Mucosa of gallbladder (tissue), 1 donor: ENCODE measurements around the gene PRAMEF14. TPM values are rescaled to one million over a fixed set of nuclear protein-coding genes. Genes with fewer than 3 reads are reported as not detected.

Experiments used
- total RNA-seq: library from RNA; stranded (reverse); gene quantifications from one replicate; pipeline ENCODE4 v1.2.1, GENCODE V29; 2021
- donor health status: DM: no; HTN: no; CAD: no.

PRAMEF14 gene
- total RNA-seq, 1 donor from 2014 or later, result not detected

Other genes with a start within 250 kb of the PRAMEF14 start
- not detected for gene HNRNPCL2, start 230.3 kb downstream of the PRAMEF14 start, total RNA-seq
- not detected for gene PRAMEF26, start 191.1 kb downstream of the PRAMEF14 start, total RNA-seq
- gene HNRNPCL4, start 181.5 kb downstream of the PRAMEF14 start, total RNA-seq, result not detected
- not detected for gene PRAMEF9, start 175.3 kb downstream of the PRAMEF14 start, total RNA-seq
- gene PRAMEF13, start 145.7 kb downstream of the PRAMEF14 start, total RNA-seq, result not detected
- not detected for gene PRAMEF18, start 121.0 kb downstream of the PRAMEF14 start, total RNA-seq
- not detected for gene PRAMEF5, start 92.9 kb downstream of the PRAMEF14 start, total RNA-seq
- gene PRAMEF8, start 62.0 kb downstream of the PRAMEF14 start, total RNA-seq, result not detected
- gene PRAMEF33, start 43.6 kb downstream of the PRAMEF14 start, total RNA-seq, result not detected
- not detected for gene PRAMEF15, start 31.6 kb downstream of the PRAMEF14 start, total RNA-seq
- gene PRAMEF19, start 24.8 kb upstream of the PRAMEF14 start, total RNA-seq, result not detected
- not detected for gene PRAMEF17, start 42.5 kb upstream of the PRAMEF14 start, total RNA-seq
- gene PRAMEF20, start 63.3 kb upstream of the PRAMEF14 start, total RNA-seq, result not detected
- not detected for gene LRRC38, start 166.9 kb upstream of the PRAMEF14 start, total RNA-seq
- gene PDPN, start 236.7 kb upstream of the PRAMEF14 start, total RNA-seq, result 37.5 TPM